Measurements from ENCODE around the gene LIMS1. TPM values are rescaled to one million over a fixed set of nuclear protein-coding genes. Genes with fewer than 3 reads are reported as not detected.
"Not testable (repeated sequence)": the region's sequence is repeated elsewhere in the genome, so short reads cannot be mapped to it uniquely, and the experiment has no call there.

Gene LIMS1
- polyA plus RNA-seq, 6 donors from 2014 or later, result 24.9 to 47.8 (median 33.2) TPM

DNA sequence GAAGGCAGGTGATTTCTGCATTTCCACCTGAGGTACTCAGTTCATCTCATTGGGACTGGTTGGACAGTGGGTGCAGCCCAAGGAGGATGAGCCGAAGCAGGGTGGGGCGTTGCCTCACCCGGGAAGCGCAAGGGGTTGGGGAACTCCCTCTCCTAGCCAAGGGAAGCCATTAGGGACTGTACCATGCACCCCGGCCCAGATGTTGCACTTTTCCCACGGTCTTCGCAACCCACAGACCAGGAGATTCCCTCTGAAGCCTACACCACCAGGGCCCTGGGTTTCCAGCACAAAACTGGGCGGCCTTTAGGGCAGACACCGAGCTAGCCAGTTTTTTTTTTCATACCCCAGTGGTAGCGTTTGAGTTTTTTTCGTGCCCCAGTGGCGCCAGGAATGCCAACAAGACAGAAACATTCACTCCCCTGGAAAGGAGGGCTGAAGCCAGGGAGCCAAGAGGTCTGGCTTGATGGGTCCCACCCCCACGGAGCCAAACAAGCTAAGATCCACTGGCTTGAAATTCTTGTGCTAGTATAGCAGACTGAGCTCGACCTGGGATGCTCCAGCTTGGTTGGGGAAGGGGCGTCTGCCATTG is 109.1 kb downstream of the LIMS1 start:
- peak overlapping the region in 1 of 6 donors; percentile 79 for H3K27ac Mint-ChIP-seq
- DNase-seq, result no peak
- ATAC-seq (ENCODE audit: low read depth in 2 of 2), result no peak
- no peaks in the 10 kb centered on the region for H3K27me3 Mint-ChIP-seq
- H3K36me3 Mint-ChIP-seq, result no peaks in the 10 kb centered on the region
- H3K4me1 Mint-ChIP-seq, result peaks cover 0 to 10% (median 5%) of the 10 kb centered on the region in 3 donors
- peaks cover 0 to 2% (median 0%) of the 10 kb centered on the region in 7 donors for H3K9me3 Mint-ChIP-seq
- no peak overlapping the region for H3K4me3 Mint-ChIP-seq

DNA sequence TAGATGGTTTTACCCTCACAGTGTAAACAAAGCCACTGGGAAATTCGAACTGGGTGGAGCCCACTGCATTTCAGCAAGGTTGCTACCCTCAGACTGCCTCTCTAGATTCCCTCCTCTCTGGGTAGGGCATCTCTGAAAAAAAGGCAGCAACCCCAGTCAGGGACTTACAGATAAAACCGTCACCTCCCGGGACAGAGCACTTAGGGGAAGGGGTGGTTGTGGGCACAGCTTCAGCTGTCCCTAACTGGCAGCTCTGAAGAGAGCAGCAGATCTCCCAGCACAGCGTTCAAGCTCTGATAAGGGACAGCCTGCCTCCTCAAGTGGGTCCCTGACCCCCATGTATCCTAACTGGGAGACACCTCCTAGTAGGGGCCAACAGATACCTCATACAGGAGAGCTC is 109.6 kb downstream of the LIMS1 start:
- not testable (repeated sequence) for H3K4me3 Mint-ChIP-seq; H3K27me3 Mint-ChIP-seq; H3K9me3 Mint-ChIP-seq; H3K4me1 Mint-ChIP-seq; ATAC-seq (ENCODE audit: low read depth in 2 of 2); H3K36me3 Mint-ChIP-seq; DNase-seq
- peak overlapping the region in 1 of 6 donors; percentile 63 for H3K27ac Mint-ChIP-seq

DNA sequence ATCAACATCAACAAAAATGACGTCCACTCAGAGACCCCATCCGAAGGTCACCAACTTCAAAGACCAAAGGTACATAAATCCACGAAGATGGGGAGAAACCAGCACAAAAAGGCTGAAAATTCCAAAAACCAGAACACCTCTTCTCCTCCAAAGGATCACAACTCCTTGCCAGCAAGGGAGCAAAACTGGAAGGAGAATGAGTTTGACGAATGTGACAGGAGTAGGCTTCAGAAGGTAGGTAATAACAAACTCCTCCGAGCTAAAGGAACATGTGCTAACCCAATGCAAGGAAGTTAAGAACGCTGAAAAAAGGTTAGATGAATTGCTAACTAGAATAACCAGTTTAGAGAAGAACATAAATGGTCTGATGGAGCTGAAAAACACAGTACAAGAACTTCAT is 110.2 kb downstream of the LIMS1 start:
- not testable (repeated sequence) for H3K27me3 Mint-ChIP-seq; H3K9me3 Mint-ChIP-seq; H3K4me1 Mint-ChIP-seq; ATAC-seq (ENCODE audit: low read depth in 2 of 2); H3K36me3 Mint-ChIP-seq; H3K4me3 Mint-ChIP-seq; DNase-seq
- peak overlapping the region in 1 of 6 donors; percentile 62 for H3K27ac Mint-ChIP-seq

DNA sequence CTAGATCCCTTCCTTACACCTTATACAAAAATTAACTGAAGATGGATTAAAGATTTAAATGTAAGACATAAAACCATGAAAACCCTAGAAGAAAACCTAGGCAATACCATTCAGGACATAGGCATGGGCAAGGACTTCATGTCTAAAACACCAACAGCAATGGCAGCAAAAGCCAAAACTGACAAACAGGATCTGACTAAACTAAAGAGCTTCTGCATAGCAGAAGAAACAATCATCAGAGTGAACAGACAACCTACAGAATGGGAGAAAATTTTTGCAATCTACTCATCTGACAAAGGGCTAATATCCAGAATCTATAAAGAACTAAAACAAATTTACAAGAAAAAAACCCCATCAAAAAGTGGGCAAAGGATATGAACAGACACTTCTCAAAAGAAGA is 114.5 kb downstream of the LIMS1 start:
- H3K4me1 Mint-ChIP-seq; DNase-seq; H3K27me3 Mint-ChIP-seq; H3K4me3 Mint-ChIP-seq; ATAC-seq (ENCODE audit: low read depth in 2 of 2); H3K36me3 Mint-ChIP-seq; H3K9me3 Mint-ChIP-seq; H3K27ac Mint-ChIP-seq: not testable (repeated sequence)

DNA sequence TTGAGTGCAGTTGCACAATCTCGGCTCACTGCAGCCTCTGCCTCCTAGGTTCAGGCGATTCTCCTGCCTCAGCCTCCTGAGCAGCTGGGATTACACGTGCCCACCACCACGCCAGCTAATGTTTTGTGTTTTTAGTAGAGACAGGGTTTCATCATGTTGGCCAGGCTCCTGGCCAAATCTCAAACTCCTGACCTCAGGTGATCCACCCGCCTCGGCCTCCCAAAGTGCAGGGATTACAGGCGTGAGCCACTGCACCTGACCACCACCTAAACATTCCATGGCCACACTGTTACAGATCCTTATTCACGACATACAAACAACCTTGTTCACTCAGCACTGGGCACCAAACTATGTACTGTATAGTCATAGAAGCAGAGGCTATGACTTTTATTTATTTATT is 116.2 kb downstream of the LIMS1 start:
- Mint-ChIP-seq H3K27ac (peak overlapping the region in 1 of 6 donors; percentile 59), H3K4me1 (peaks cover 0 to 13% (median 7%) of the 10 kb centered on the region in 3 donors)
- H3K36me3 Mint-ChIP-seq; DNase-seq; ATAC-seq (ENCODE audit: low read depth in 2 of 2); H3K9me3 Mint-ChIP-seq; H3K4me3 Mint-ChIP-seq; H3K27me3 Mint-ChIP-seq: not testable (repeated sequence)

DNA sequence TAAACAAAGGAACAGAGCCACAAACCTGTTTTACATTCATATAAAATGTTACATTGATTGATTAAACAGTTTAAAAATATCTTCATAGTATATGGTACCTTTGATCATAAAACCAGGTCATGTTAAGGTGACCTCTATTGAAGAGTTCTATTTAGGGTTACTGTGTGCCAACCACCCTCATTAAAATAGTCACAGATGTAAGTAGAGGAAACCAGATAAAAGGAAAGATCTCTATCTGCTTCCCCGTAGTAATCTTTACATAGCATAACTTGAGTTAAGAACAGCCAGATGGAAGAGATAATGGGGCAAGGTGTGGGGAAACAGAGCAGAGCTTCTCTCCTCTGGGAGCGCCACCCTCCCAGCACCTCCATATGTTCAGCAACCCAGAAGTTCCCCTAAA is 117.2 kb downstream of the LIMS1 start:
- not testable (repeated sequence) for DNase-seq; H3K27ac Mint-ChIP-seq; ATAC-seq (ENCODE audit: low read depth in 2 of 2); H3K9me3 Mint-ChIP-seq; H3K36me3 Mint-ChIP-seq; H3K4me3 Mint-ChIP-seq; H3K27me3 Mint-ChIP-seq
- peaks cover 0 to 13% (median 7%) of the 10 kb centered on the region in 3 donors for H3K4me1 Mint-ChIP-seq

DNA sequence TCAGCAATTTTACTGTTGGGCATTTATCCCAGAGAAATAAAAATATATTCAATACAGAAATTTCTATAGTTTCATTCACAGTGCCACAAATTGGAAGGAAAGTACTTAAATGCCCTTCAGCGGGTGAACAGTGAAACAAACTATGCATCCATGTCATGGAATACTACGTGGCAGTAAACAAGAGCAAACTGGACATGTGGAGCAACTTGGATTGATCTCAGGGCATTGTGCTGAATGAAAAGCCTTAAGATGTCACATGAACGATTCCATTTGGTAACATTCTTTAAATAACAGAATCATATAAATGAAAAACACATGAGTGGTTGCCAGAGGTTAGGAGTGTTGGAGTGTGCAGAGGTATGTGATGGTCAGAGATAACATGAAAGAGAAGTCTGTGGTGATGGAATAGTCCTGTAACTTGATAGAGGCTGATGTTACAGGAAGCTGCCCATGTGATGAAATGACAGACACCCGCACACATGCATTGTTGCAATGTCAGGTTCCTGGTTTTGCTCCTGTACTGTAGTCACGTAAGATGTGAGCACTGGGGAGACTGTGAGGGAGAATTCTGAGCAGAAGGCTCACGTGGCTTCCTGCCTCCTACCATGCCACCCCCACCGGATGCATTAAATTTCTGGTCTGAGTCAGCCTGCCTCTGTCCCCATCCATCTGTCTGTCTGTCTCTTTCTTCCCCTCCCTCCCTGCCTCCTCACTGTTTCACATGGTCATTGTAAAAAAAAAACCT is 118.1 kb downstream of the LIMS1 start:
- ATAC-seq (ENCODE audit: low read depth in 2 of 2), result peak; percentile 82 to 93
- not testable (repeated sequence) for H3K27me3 Mint-ChIP-seq
- H3K4me1 Mint-ChIP-seq, result peaks cover 0 to 15% (median 7%) of the 10 kb centered on the region in 3 donors

DNA sequence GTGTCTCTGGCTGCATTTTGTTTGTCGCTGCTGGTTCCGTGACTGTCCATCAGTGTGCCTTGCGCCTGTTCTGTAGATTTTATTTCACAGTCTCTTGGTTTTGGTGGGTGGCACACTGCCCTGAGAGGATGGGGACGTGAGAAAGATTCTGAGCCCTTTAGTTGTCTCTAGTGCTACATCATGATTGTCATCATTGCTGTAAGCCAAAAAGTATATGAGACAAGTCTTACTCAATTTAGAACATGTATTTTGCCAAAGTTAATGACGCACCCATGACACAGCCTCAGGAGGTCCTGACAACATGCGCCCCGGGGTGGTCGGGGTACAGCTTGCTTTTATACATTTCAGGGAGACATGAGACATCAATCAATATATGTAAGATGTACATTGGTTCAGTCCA is 119.2 kb downstream of the LIMS1 start:
- Mint-ChIP-seq H3K4me1 (peaks cover 3 to 15% (median 7%) of the 10 kb centered on the region in 3 donors), H3K27ac (peak overlapping the region in 1 of 6 donors; percentile 41)
- peak in 1 of 2 donors; percentile 28 for ATAC-seq (ENCODE audit: low read depth in 2 of 2)
- H3K27me3 Mint-ChIP-seq, H3K9me3 Mint-ChIP-seq, DNase-seq, H3K36me3 Mint-ChIP-seq, H3K4me3 Mint-ChIP-seq: not testable (repeated sequence)

More for the DNA sequence above, 118.1 kb downstream of the LIMS1 start:
- not testable (repeated sequence) for H3K36me3 Mint-ChIP-seq, H3K9me3 Mint-ChIP-seq
- H3K4me3 Mint-ChIP-seq, result peak overlapping the region in 3 of 8 donors; percentile 14 to 23 (median 20)
- peak overlapping the region in 4 of 6 donors; percentile 31 to 85 (median 70) for H3K27ac Mint-ChIP-seq
- DNase-seq, result peak; percentile 29

DNA sequence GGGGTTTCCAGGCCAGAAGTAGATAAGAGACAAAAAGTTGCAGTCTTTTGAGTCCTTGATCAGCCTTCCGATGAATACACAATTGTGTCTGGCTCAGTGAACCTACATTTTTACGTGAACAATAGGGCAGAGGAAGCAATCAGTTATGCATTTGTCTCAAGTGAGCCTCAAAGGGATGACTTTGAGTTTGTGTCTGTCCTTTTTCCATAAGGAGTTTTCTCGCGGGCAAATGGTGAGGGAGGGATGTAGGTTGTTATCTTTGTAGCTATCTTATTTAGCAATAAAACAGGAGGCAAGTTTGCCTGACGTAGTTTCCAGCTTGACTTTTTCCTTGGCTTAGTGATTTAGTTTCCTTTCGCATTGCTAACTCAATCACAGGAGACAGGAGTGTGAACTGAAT is 119.6 kb downstream of the LIMS1 start:
- DNase-seq, H3K27me3 Mint-ChIP-seq, H3K9me3 Mint-ChIP-seq, H3K4me3 Mint-ChIP-seq, H3K36me3 Mint-ChIP-seq: not testable (repeated sequence)
- H3K27ac Mint-ChIP-seq, result peak overlapping the region in 3 of 6 donors; percentile 41 to 90 (median 42)
- peaks cover 3 to 15% (median 7%) of the 10 kb centered on the region in 3 donors for H3K4me1 Mint-ChIP-seq
- peak in 1 of 2 donors; percentile 15 for ATAC-seq (ENCODE audit: low read depth in 2 of 2)

DNA sequence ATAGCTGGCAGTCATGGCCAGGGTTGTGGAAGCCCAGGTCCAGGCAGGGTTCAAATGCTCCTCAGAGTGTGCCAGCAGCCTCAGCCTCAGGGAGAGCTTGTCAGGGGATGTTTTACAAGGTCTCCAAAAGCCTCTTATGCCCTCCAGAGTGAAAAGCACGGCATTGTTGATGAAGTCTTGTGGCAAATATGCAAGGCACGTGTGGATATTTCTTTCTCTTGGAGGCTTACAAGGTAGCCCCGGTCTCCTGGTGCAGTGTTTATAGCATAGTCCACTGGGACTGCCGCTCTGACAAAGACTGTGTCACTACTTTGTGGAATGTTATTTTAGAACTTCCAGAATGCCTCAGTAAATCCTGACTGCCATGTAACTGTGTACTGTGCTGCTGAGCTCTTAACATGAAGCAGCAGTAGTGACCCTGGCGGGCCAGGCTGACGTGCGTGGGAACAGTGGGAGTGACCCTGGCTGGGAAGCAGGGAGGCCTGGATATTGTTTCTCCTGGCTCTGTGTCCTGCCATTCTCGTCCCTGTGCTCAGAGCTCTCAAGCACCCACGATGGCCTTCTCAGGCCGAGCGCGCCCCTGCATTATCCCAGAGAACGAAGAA is 120.4 kb downstream of the LIMS1 start:
- ATAC-seq (ENCODE audit: low read depth in 2 of 2); H3K27me3 Mint-ChIP-seq; DNase-seq; H3K9me3 Mint-ChIP-seq; H3K36me3 Mint-ChIP-seq: not testable (repeated sequence)
- H3K27ac Mint-ChIP-seq, result peak overlapping the region in 1 of 6 donors; percentile 73
- H3K4me3 Mint-ChIP-seq, result peak overlapping the region in 1 of 8 donors; percentile 47
- peaks cover 3 to 15% (median 7%) of the 10 kb centered on the region in 3 donors for H3K4me1 Mint-ChIP-seq

DNA sequence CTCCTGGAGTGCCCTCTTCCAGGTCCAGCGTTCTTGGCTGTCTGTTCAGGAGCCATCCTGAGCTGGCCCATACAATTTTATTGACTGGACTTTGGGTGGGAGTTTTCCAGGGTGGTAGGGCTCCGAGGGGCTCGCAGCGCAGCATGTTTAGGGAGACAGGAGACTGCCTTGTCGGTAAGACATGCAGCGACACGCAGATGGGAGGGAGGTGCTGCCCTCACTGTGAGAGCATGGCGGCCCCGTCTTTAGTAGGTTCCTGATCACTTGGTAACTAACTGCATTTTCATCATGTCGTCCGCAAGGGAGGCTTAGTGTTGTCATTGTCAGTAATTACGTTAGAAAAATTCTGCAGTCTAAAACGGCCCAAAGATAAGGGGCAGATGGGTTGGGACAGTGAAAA is 121.0 kb downstream of the LIMS1 start:
- not testable (repeated sequence) for H3K27me3 Mint-ChIP-seq; H3K4me3 Mint-ChIP-seq; H3K9me3 Mint-ChIP-seq; H3K36me3 Mint-ChIP-seq; ATAC-seq (ENCODE audit: low read depth in 2 of 2); DNase-seq; H3K27ac Mint-ChIP-seq
- peaks cover 3 to 15% (median 7%) of the 10 kb centered on the region in 3 donors for H3K4me1 Mint-ChIP-seq

DNA sequence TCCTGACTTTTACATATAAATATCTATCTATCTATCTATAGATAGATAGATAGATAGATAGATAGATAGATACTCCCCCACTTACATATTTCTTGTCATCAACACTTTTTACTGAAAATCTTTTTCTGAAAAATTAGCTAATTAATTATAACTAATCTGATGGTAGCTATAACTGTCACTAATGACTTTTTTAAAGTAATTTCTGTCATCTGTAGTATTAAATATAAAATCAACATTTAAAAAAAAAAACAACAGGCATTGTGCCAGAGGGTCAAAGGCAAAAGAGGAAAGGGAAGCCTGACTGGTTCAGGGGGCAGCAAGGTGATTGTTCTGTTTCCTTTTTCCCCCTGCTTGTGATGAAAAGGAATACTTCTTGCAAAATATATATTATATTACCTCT is 122.0 kb downstream of the LIMS1 start:
- not testable (repeated sequence) for DNase-seq; H3K4me3 Mint-ChIP-seq; H3K27ac Mint-ChIP-seq; ATAC-seq (ENCODE audit: low read depth in 2 of 2); H3K27me3 Mint-ChIP-seq; H3K36me3 Mint-ChIP-seq; H3K9me3 Mint-ChIP-seq
- H3K4me1 Mint-ChIP-seq, result peaks cover 3 to 16% (median 8%) of the 10 kb centered on the region in 3 donors

DNA sequence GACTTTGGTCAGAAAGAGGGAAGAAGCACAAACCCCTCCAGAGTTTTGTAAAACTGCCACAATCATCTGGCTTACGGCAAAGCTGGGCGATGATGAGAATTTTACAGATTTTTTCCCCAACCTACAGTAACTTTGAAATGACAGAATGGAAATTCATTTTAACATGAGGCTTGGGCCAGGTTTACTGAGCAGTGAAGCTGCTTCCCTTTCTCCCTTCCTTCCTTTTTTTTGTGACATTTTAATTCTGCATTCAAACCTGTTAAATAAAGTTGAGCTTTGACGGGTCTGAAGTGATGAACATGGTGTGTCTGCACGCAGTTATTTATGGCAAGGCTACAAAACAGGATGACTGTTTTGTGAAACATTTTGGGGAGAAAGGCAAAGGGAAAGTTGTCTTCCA is 123.2 kb downstream of the LIMS1 start:
- not testable (repeated sequence) for ATAC-seq (ENCODE audit: low read depth in 2 of 2); H3K9me3 Mint-ChIP-seq; DNase-seq; H3K27ac Mint-ChIP-seq; H3K27me3 Mint-ChIP-seq; H3K36me3 Mint-ChIP-seq
- Mint-ChIP-seq H3K4me3 (peak overlapping the region in 1 of 8 donors; percentile 9), H3K4me1 (peaks cover 3 to 16% (median 13%) of the 10 kb centered on the region in 3 donors)

DNA sequence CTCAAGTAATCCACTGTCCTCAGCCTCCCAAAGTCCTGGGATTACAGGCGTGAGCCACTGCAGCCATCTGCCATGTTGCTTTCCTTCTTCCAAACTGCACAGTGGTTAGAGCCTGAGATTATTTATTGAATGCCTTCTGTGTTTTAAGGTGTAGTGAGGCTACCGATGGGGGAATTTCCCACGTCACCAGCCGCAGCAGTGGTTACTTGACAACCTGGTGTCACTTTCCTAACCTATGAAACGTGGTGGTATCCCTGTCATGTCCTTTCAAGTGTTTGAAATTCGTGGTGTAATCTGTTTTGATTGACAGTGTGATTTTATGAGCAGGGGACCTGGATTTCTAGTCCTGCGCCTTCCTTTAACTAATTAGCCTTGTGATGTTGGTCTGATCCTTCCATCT is 124.3 kb downstream of the LIMS1 start:
- not testable (repeated sequence) for H3K36me3 Mint-ChIP-seq; ATAC-seq (ENCODE audit: low read depth in 2 of 2); DNase-seq; H3K4me3 Mint-ChIP-seq; H3K27ac Mint-ChIP-seq; H3K27me3 Mint-ChIP-seq; H3K9me3 Mint-ChIP-seq
- H3K4me1 Mint-ChIP-seq, result peaks cover 3 to 18% (median 13%) of the 10 kb centered on the region in 3 donors
